HEK293 (cell line): ENCODE measurements around the gene TMEM150A.

ENCODE experiments used
- FEZF1 ChIP-seq: fragments of 450-650 bp; formaldehyde crosslinking; IDR thresholded peaks from 2 replicates; pipeline ENCODE4 v1.5.1; 2016; ENCODE audit warnings: missing biosample characterization, missing genetic modification characterization
- GLIS1 ChIP-seq: fragments of 450-650 bp; formaldehyde crosslinking; IDR thresholded peaks from 2 replicates; pipeline ENCODE4 v1.5.1; 2016; ENCODE audit warnings: missing biosample characterization, missing genetic modification characterization
- GLIS2 ChIP-seq: fragments of 450-650 bp; formaldehyde crosslinking; IDR thresholded peaks from 2 replicates; pipeline ENCODE4 v1.5.1; 2016; ENCODE audit warnings: missing biosample characterization, missing genetic modification characterization
- HIC1 ChIP-seq: fragments of 450-650 bp; formaldehyde crosslinking; IDR thresholded peaks from 2 replicates; pipeline ENCODE4 v1.5.1; 2016; ENCODE audit warnings: missing biosample characterization, missing genetic modification characterization
- HOXD13 ChIP-seq: sonication (generic); formaldehyde crosslinking; IDR thresholded peaks from 2 replicates; pipeline ENCODE4 v1.8.0; 2022; ENCODE audit warnings: missing genetic modification reagents, borderline replicate concordance
- OVOL3 ChIP-seq: fragments of 450-650 bp; formaldehyde crosslinking; IDR thresholded peaks from 2 replicates; pipeline ENCODE4 v1.5.1; 2016; ENCODE audit warnings: missing biosample characterization, missing genetic modification characterization
- PRDM6 ChIP-seq: fragments of 450-650 bp; formaldehyde crosslinking; IDR thresholded peaks from 2 replicates; pipeline ENCODE4 v1.5.1; 2017; ENCODE audit warnings: missing biosample characterization, missing genetic modification characterization
- REPIN1 ChIP-seq: fragments of 450-650 bp; formaldehyde crosslinking; IDR thresholded peaks from 2 replicates; pipeline ENCODE4 v1.5.1; 2017; ENCODE audit warnings: missing biosample characterization, missing genetic modification characterization, low read depth
- TRIM28 ChIP-seq: IDR thresholded peaks from 2 replicates; pipeline ENCODE4 v1.6.1; 2011; ENCODE audit warnings: low read length, control low read depth, borderline replicate concordance
- WT1 ChIP-seq: fragments of 450-650 bp; formaldehyde crosslinking; IDR thresholded peaks from 2 replicates; pipeline ENCODE4 v1.5.1; 2016; ENCODE audit warnings: missing biosample characterization, missing genetic modification characterization
- ZBTB20 ChIP-seq: fragments of 450-650 bp; formaldehyde crosslinking; IDR thresholded peaks from 2 replicates; pipeline ENCODE4 v1.5.1; 2016; ENCODE audit warnings: missing biosample characterization, missing genetic modification characterization
- ZNF24 ChIP-seq: fragments of 450-650 bp; formaldehyde crosslinking; IDR thresholded peaks from 2 replicates; pipeline ENCODE4 v1.5.1; 2016; ENCODE audit warnings: missing biosample characterization, missing genetic modification characterization
- ZNF266 ChIP-seq: fragments of 450-650 bp; formaldehyde crosslinking; IDR thresholded peaks from 2 replicates; pipeline ENCODE4 v1.5.1; 2016; ENCODE audit warnings: missing biosample characterization, missing genetic modification characterization, low read depth
- ZNF433 ChIP-seq: fragments of 450-650 bp; formaldehyde crosslinking; IDR thresholded peaks from 2 replicates; pipeline ENCODE4 v1.5.1; 2016; ENCODE audit warnings: missing biosample characterization, missing genetic modification characterization, low read depth
- ZNF561 ChIP-seq: fragments of 450-650 bp; IDR thresholded peaks from 2 replicates; pipeline ENCODE4 v1.5.1; 2018; ENCODE audit warnings: missing biosample characterization, missing genetic modification characterization, borderline replicate concordance
- ZNF585B ChIP-seq: fragments of 450-650 bp; formaldehyde crosslinking; IDR thresholded peaks from 2 replicates; pipeline ENCODE4 v1.5.1; 2016; ENCODE audit warnings: missing biosample characterization, missing genetic modification characterization
- ZNF660 ChIP-seq: fragments of 450-650 bp; IDR thresholded peaks from 2 replicates; pipeline ENCODE4 v1.5.1; 2018; ENCODE audit warnings: missing biosample characterization, mild to moderate bottlenecking, missing genetic modification characterization
- TF ChIP-seq, protein P1 (sequence below): fragments of 450-650 bp; formaldehyde crosslinking; conservative IDR thresholded peaks from 2 replicates; pipeline ENCODE4 v1.5.1; 2016; ENCODE audit warnings: low read depth, missing biosample characterization, missing genetic modification characterization
- TF ChIP-seq, protein P2 (sequence below): fragments of 450-650 bp; formaldehyde crosslinking; IDR thresholded peaks from 2 replicates; pipeline ENCODE4 v1.5.1; 2016; ENCODE audit warnings: missing biosample characterization, missing genetic modification characterization
- TF ChIP-seq, protein P3 (sequence below): fragments of 450-650 bp; formaldehyde crosslinking; IDR thresholded peaks from 2 replicates; pipeline ENCODE4 v1.5.1; 2016; ENCODE audit warnings: missing biosample characterization, missing genetic modification characterization
- TF ChIP-seq, protein P4 (sequence below): fragments of 450-650 bp; formaldehyde crosslinking; IDR thresholded peaks from 2 replicates; pipeline ENCODE4 v1.5.1; 2017; ENCODE audit warnings: missing biosample characterization, missing genetic modification characterization
- TF ChIP-seq, protein P5 (sequence below): fragments of 450-650 bp; formaldehyde crosslinking; IDR thresholded peaks from 2 replicates; pipeline ENCODE4 v1.5.1; 2017; ENCODE audit warnings: missing biosample characterization, missing genetic modification characterization

The TMEM150A gene

GRCh38 chr2:85611705-85612587, 9.4 kb upstream of the TMEM150A start, which contains the start of gene C2orf68 (continued):
- TF ChIP-seq HOXD13, result no peak
- TF ChIP-seq ZNF433 (tag by site-specific recombination), result no peak
- no peak for TF ChIP-seq ZNF585B (tag by site-specific recombination)
- TF ChIP-seq ZNF561 (tag by site-specific recombination), result 0 out of 2 replicates have a peak, but pooled peaks have one; percentile 16
- TF ChIP-seq ZNF660 (tag by site-specific recombination), result no peak
- TF ChIP-seq, protein P1, sequence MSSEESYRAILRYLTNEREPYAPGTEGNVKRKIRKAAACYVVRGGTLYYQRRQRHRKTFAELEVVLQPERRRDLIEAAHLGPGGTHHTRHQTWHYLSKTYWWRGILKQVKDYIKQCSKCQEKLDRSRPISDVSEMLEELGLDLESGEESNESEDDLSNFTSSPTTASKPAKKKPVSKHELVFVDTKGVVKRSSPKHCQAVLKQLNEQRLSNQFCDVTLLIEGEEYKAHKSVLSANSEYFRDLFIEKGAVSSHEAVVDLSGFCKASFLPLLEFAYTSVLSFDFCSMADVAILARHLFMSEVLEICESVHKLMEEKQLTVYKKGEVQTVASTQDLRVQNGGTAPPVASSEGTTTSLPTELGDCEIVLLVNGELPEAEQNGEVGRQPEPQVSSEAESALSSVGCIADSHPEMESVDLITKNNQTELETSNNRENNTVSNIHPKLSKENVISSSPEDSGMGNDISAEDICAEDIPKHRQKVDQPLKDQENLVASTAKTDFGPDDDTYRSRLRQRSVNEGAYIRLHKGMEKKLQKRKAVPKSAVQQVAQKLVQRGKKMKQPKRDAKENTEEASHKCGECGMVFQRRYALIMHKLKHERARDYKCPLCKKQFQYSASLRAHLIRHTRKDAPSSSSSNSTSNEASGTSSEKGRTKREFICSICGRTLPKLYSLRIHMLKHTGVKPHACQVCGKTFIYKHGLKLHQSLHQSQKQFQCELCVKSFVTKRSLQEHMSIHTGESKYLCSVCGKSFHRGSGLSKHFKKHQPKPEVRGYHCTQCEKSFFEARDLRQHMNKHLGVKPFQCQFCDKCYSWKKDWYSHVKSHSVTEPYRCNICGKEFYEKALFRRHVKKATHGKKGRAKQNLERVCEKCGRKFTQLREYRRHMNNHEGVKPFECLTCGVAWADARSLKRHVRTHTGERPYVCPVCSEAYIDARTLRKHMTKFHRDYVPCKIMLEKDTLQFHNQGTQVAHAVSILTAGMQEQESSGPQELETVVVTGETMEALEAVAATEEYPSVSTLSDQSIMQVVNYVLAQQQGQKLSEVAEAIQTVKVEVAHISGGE (tag by site-specific recombination), result peak; percentile 90
- TF ChIP-seq, protein P2, sequence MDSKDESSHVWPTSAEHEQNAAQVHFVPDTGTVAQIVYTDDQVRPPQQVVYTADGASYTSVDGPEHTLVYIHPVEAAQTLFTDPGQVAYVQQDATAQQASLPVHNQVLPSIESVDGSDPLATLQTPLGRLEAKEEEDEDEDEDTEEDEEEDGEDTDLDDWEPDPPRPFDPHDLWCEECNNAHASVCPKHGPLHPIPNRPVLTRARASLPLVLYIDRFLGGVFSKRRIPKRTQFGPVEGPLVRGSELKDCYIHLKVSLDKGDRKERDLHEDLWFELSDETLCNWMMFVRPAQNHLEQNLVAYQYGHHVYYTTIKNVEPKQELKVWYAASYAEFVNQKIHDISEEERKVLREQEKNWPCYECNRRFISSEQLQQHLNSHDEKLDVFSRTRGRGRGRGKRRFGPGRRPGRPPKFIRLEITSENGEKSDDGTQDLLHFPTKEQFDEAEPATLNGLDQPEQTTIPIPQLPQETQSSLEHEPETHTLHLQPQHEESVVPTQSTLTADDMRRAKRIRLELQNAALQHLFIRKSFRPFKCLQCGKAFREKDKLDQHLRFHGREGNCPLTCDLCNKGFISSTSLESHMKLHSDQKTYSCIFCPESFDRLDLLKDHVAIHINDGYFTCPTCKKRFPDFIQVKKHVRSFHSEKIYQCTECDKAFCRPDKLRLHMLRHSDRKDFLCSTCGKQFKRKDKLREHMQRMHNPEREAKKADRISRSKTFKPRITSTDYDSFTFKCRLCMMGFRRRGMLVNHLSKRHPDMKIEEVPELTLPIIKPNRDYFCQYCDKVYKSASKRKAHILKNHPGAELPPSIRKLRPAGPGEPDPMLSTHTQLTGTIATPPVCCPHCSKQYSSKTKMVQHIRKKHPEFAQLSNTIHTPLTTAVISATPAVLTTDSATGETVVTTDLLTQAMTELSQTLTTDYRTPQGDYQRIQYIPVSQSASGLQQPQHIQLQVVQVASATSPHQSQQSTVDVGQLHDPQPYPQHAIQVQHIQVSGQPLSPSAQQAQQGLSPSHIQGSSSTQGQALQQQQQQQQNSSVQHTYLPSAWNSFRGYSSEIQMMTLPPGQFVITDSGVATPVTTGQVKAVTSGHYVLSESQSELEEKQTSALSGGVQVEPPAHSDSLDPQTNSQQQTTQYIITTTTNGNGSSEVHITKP (tag by site-specific recombination), result peak; percentile 40; the same call in 1 of the 2 replicates
- TF ChIP-seq PRDM6 (tag by site-specific recombination), result no peak
- TF ChIP-seq, protein P3, sequence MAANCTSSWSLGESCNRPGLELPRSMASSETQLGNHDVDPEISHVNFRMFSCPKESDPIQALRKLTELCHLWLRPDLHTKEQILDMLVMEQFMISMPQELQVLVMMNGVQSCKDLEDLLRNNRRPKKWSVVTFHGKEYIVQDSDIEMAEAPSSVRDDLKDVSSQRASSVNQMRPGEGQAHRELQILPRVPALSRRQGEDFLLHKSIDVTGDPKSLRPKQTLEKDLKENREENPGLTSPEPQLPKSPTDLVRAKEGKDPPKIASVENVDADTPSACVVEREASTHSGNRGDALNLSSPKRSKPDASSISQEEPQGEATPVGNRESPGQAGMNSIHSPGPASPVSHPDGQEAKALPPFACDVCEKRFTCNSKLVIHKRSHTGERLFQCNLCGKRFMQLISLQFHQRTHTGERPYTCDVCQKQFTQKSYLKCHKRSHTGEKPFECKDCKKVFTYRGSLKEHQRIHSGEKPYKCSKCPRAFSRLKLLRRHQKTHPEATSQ, result peak; percentile 74; the same call in 1 of the 2 replicates
- TF ChIP-seq GLIS1 (tag by site-specific recombination), result peak; percentile 39; the same call in 1 of the 2 replicates
- no peak for TF ChIP-seq ZNF266 (tag by site-specific recombination)
- peak; percentile 59; the same call in 1 of the 2 replicates for TF ChIP-seq ZBTB20 (tag by site-specific recombination)
- TF ChIP-seq HIC1 (tag by site-specific recombination), result no peak
- TF ChIP-seq FEZF1 (tag by site-specific recombination), result no peak
- TF ChIP-seq, protein P4, sequence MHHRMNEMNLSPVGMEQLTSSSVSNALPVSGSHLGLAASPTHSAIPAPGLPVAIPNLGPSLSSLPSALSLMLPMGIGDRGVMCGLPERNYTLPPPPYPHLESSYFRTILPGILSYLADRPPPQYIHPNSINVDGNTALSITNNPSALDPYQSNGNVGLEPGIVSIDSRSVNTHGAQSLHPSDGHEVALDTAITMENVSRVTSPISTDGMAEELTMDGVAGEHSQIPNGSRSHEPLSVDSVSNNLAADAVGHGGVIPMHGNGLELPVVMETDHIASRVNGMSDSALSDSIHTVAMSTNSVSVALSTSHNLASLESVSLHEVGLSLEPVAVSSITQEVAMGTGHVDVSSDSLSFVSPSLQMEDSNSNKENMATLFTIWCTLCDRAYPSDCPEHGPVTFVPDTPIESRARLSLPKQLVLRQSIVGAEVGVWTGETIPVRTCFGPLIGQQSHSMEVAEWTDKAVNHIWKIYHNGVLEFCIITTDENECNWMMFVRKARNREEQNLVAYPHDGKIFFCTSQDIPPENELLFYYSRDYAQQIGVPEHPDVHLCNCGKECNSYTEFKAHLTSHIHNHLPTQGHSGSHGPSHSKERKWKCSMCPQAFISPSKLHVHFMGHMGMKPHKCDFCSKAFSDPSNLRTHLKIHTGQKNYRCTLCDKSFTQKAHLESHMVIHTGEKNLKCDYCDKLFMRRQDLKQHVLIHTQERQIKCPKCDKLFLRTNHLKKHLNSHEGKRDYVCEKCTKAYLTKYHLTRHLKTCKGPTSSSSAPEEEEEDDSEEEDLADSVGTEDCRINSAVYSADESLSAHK (tag by site-specific recombination), result no peak
- peak; percentile 72 for TF ChIP-seq GLIS2 (tag by site-specific recombination)
- no peak for TF ChIP-seq TRIM28
- TF ChIP-seq, protein P5, sequence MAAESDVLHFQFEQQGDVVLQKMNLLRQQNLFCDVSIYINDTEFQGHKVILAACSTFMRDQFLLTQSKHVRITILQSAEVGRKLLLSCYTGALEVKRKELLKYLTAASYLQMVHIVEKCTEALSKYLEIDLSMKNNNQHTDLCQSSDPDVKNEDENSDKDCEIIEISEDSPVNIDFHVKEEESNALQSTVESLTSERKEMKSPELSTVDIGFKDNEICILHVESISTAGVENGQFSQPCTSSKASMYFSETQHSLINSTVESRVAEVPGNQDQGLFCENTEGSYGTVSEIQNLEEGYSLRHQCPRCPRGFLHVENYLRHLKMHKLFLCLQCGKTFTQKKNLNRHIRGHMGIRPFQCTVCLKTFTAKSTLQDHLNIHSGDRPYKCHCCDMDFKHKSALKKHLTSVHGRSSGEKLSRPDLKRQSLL, result no peak
- no peak for TF ChIP-seq WT1 (tag by site-specific recombination)
- no peak for TF ChIP-seq ZNF24
- no peak for TF ChIP-seq OVOL3 (tag by site-specific recombination)
- no peak for TF ChIP-seq REPIN1 (tag by site-specific recombination)
